Fibroblast of lung (primary cell): ENCODE measurements around the gene PLD1. TPM values are rescaled to one million over a fixed set of nuclear protein-coding genes. Genes with fewer than 3 reads are reported as not detected.

Experiments used
- DNase-seq, 2 donors: peaks; one replicate each; pipeline versions ENCODE4 v3.0.0 to v3.0.0-alpha.2; 2010; ENCODE audit warnings: low read depth in 2 of 2
- H2AFZ ChIP-seq: 2 replicates; pipeline ENCODE4 v1.5.1; 2012; ENCODE audit warnings: low read length, control low read depth, inconsistent platforms
- H3K27ac ChIP-seq: 2 replicates; pipeline ENCODE4 v1.5.1; 2011; ENCODE audit warnings: low read length, control low read depth; ENCODE audit not compliant: insufficient read depth
- H3K27me3 ChIP-seq: 2 replicates; pipeline ENCODE4 v1.5.1; 2011; ENCODE audit warnings: mild to moderate bottlenecking, low read length; ENCODE audit not compliant: control insufficient read depth, insufficient read depth
- H3K36me3 ChIP-seq: 2 replicates; pipeline ENCODE4 v1.5.1; 2011; ENCODE audit warnings: low read length; ENCODE audit not compliant: control insufficient read depth, insufficient read depth
- H3K4me1 ChIP-seq: 2 replicates; pipeline ENCODE4 v1.5.1; 2011; ENCODE audit warnings: low read length; ENCODE audit not compliant: control insufficient read depth, insufficient read depth; ENCODE audit errors: extremely low read depth
- H3K4me2 ChIP-seq: 2 replicates; pipeline ENCODE4 v1.5.1; 2011; ENCODE audit warnings: low read length, control low read depth; ENCODE audit not compliant: insufficient read depth; ENCODE audit errors: extremely low read depth
- H3K4me3 ChIP-seq, 4 experiments: fragments of 200-600 bp in 1 of 4; sonication (generic) in 1 of 4; replicated peaks in 1 of 4; 2 replicates each; pipeline ENCODE4 v1.5.1; 2011 to 2016; ENCODE audit warnings: low read length in 4 of 4, low read depth in 3 of 4, mild to moderate bottlenecking in 3 of 4, control low read depth in 2 of 4, inconsistent platforms in 1 of 4, mixed read lengths in 1 of 4; ENCODE audit not compliant: insufficient read depth in 1 of 4; ENCODE audit errors: control extremely low read depth in 1 of 4
- H3K79me2 ChIP-seq: 2 replicates; pipeline ENCODE4 v1.5.1; 2012; ENCODE audit warnings: mild to moderate bottlenecking, low read length, inconsistent platforms; ENCODE audit not compliant: control insufficient read depth, insufficient read depth
- H3K9ac ChIP-seq: 2 replicates; pipeline ENCODE4 v1.5.1; 2011; ENCODE audit warnings: mild to moderate bottlenecking, low read length, control low read depth; ENCODE audit not compliant: insufficient read depth
- H3K9me3 ChIP-seq: 2 replicates; pipeline ENCODE4 v1.5.1; 2012; ENCODE audit warnings: low read depth, low read length; ENCODE audit not compliant: control insufficient read depth, insufficient read depth
- H4K20me1 ChIP-seq: 2 replicates; pipeline ENCODE4 v1.5.1; 2011; ENCODE audit warnings: low read length; ENCODE audit not compliant: control insufficient read depth, insufficient read depth; ENCODE audit errors: extremely low read depth
- CTCF ChIP-seq, 2 donors: IDR thresholded peaks in 1 of 2; conservative IDR thresholded peaks in 1 of 2; 1 replicate in 1 of 2; 2 replicates in 1 of 2; pipeline ENCODE4 v1.5.1; 2011 to 2012; ENCODE audit warnings: low read length in 2 of 2, control low read depth in 1 of 2, inconsistent platforms in 1 of 2, low read depth in 1 of 2, mild to moderate bottlenecking in 1 of 2
- EZH2 ChIP-seq: IDR thresholded peaks from 2 replicates; pipeline ENCODE4 v1.5.1; 2012; ENCODE audit warnings: low read length, control low read depth, mild to moderate bottlenecking; ENCODE audit errors: missing control alignments
- polyA plus RNA-seq, 2 donors: library from polyadenylated mRNA; depleted of rRNA in 1 of 2; stranded (reverse) in 1 of 2; unstranded in 1 of 2; fragments of >200 nt; gene quantifications; 2 replicates each; pipeline ENCODE4 v1.2.1, GENCODE V29; 2011 to 2012; ENCODE audit warnings: missing spikeins in 1 of 2
- total RNA-seq: library from RNA; depleted of rRNA; stranded (reverse); fragments of >200 nt; gene quantifications from 2 replicates; pipeline ENCODE4 v1.2.1, GENCODE V29; 2014

PLD1 gene
- total and polyA plus RNA-seq, 2 donors (not counting 1 experiment from before 2014, with no cell fraction given), result 10.8 to 18.8 TPM

GRCh38 chr3:171592786-171593185, 217.5 kb downstream of the PLD1 start:
- Histone ChIP-seq H3K9ac (no peak overlapping the region), H3K36me3 (no peaks in the 10 kb centered on the region), H3K4me1 (no peaks in the 10 kb centered on the region), H3K79me2 (no peaks in the 10 kb centered on the region), H3K27ac (no peak overlapping the region), H2AFZ (no peak overlapping the region), H3K4me3 (no peak overlapping the region), H3K4me2 (no peak overlapping the region), H3K9me3 (no peaks in the 10 kb centered on the region), H4K20me1 (no peaks in the 10 kb centered on the region), H3K27me3 (peaks cover 2% of the 10 kb centered on the region)
- TF ChIP-seq CTCF (conservative IDR thresholded peaks at IDR 0.05 in 1 of 2, IDR thresholded peaks at IDR 0.05 in 1 of 2; ENCODE audit: low read depth in 1 of 2, low read length in 2 of 2), result no peak
- no peak for DNase-seq

GRCh38 chr3:171591070-171591469, 219.2 kb downstream of the PLD1 start:
- no peak overlapping the region for H2AFZ ChIP-seq
- no peak overlapping the region for H3K27ac ChIP-seq
- H4K20me1 ChIP-seq, result no peaks in the 10 kb centered on the region
- no peaks in the 10 kb centered on the region for H3K4me1 ChIP-seq
- H3K9me3 ChIP-seq, result no peaks in the 10 kb centered on the region
- peaks cover 2% of the 10 kb centered on the region for H3K27me3 ChIP-seq
- no peaks in the 10 kb centered on the region for H3K79me2 ChIP-seq
- no peak overlapping the region for H3K4me2 ChIP-seq
- H3K4me3 ChIP-seq, result no peak overlapping the region
- TF ChIP-seq EZH2 (no peak), CTCF (conservative IDR thresholded peaks at IDR 0.05 in 1 of 2, IDR thresholded peaks at IDR 0.05 in 1 of 2; ENCODE audit: low read depth in 1 of 2, low read length in 2 of 2) (no peak)
- H3K36me3 ChIP-seq, result no peaks in the 10 kb centered on the region
- H3K9ac ChIP-seq, result no peak overlapping the region
- no peak for DNase-seq

GRCh38 chr3:171586274-171586673, 224.0 kb downstream of the PLD1 start:
- DNase-seq, result no peak
- no peak overlapping the region for H3K9ac ChIP-seq
- H3K9me3 ChIP-seq, result no peaks in the 10 kb centered on the region
- no peak overlapping the region for H3K27ac ChIP-seq
- H3K27me3 ChIP-seq, result no peaks in the 10 kb centered on the region
- H3K4me1 ChIP-seq, result no peaks in the 10 kb centered on the region
- no peaks in the 10 kb centered on the region for H3K36me3 ChIP-seq
- H3K4me3 ChIP-seq, result no peak overlapping the region
- TF ChIP-seq EZH2 (no peak), CTCF (conservative IDR thresholded peaks at IDR 0.05 in 1 of 2, IDR thresholded peaks at IDR 0.05 in 1 of 2; ENCODE audit: low read depth in 1 of 2, low read length in 2 of 2) (no peak)
- H4K20me1 ChIP-seq, result no peaks in the 10 kb centered on the region
- no peak overlapping the region for H3K4me2 ChIP-seq
- no peaks in the 10 kb centered on the region for H3K79me2 ChIP-seq
- no peak overlapping the region for H2AFZ ChIP-seq
